K562 (cell line): ENCODE results near the gene ZNF316. TPM values are rescaled to one million over a fixed set of nuclear protein-coding genes. Genes with fewer than 3 reads are reported as not detected.

Experiments
- BCL6 ChIP-seq: fragments of 250-450 bp; sonication (Bioruptor Pico); IDR thresholded peaks from 2 replicates; pipeline ENCODE4 v1.4.0; 2020
- HDGF ChIP-seq: fragments of 450-650 bp; IDR thresholded peaks from 2 replicates; pipeline ENCODE4 v1.6.1; 2016
- HES1 ChIP-seq: fragments of 450-650 bp; IDR thresholded peaks from 2 replicates; pipeline ENCODE4 v1.6.1; 2016; ENCODE audit warnings: low read depth, mild to moderate bottlenecking, moderate library complexity
- KDM5B ChIP-seq: fragments of 200-600 bp; sonication (generic); IDR thresholded peaks from 2 replicates; pipeline ENCODE4 v1.6.1; 2012; ENCODE audit warnings: low read depth, mild to moderate bottlenecking, moderate library complexity, low read length, control low read depth, inconsistent platforms; ENCODE audit not compliant: insufficient replicate concordance
- MLX ChIP-seq, 2 experiments: fragments of 450-650 bp in 1 of 2; sonication (generic) in 1 of 2; formaldehyde crosslinking; conservative IDR thresholded peaks; 2 replicates each; pipeline versions ENCODE4 v1.4.0 to v1.8.1; 2020 to 2022; ENCODE audit warnings: mild to moderate bottlenecking in 1 of 2, missing genetic modification reagents in 1 of 2
- NCOA2 ChIP-seq, 2 experiments: fragments of 450-650 bp; IDR thresholded peaks; 2 replicates each; pipeline ENCODE4 v1.6.1; 2018; ENCODE audit warnings: mild to moderate bottlenecking in 2 of 2, moderate library complexity in 1 of 2; ENCODE audit not compliant: partially characterized antibody in 2 of 2
- RBM17 ChIP-seq: fragments of 200-400 bp; formaldehyde crosslinking; IDR thresholded peaks from 2 replicates; pipeline ENCODE4 v1.6.1; 2017; ENCODE audit warnings: low read depth, mild to moderate bottlenecking, low read length, borderline replicate concordance
- RBM39 ChIP-seq: fragments of 200-400 bp; formaldehyde crosslinking; optimal IDR thresholded peaks from 2 replicates; pipeline ENCODE3; 2018; ENCODE audit warnings: low read depth, low read length
- TBP ChIP-seq: optimal IDR thresholded peaks from 2 replicates; pipeline ENCODE3; 2011; ENCODE audit warnings: low read depth, low read length, improper control_type of control experiment
- ZNF165 ChIP-seq: fragments of 250-450 bp; sonication (Bioruptor Pico); IDR thresholded peaks from 2 replicates; pipeline ENCODE4 v1.4.0; 2020; ENCODE audit warnings: borderline replicate concordance
- polyA plus RNA-seq, 8 experiments: library from polyadenylated mRNA; depleted of rRNA in 4 of 8; stranded (reverse) in 5 of 8; unstranded in 3 of 8; fragments of >200 nt; fragmentation: Nextera tagmentation in 2 of 8; fragmentation: Illumina TruSeq in 1 of 8; extraction: Ambion mirVana in 2 of 8; extraction: Trizol in 1 of 8; gene quantifications; 2 replicates each; pipeline versions ENCODE4 v1.2.1 to v1.2.3, GENCODE V29; 2011 to 2014; ENCODE audit warnings: inconsistent platforms in 1 of 8, missing spikeins in 1 of 8
- total RNA-seq, 7 experiments: library from RNA; depleted of rRNA in 6 of 7; stranded (reverse); fragments of >200 nt in 6 of 7; fragmentation: Illumina TruSeq in 2 of 7; extraction: Trizol in 2 of 7; gene quantifications; 2 replicates each; pipeline versions ENCODE4 v1.2.1 to v1.2.3, GENCODE V29; 2011 to 2021; ENCODE audit warnings: low replicate concordance in 1 of 7
- TF ChIP-seq, protein P1 (sequence below): fragments of 450-650 bp; IDR thresholded peaks from 2 replicates; pipeline ENCODE4 v1.6.1; 2017; ENCODE audit warnings: antibody characterized with exemption
- TF ChIP-seq, protein P2 (sequence below): fragments of 450-650 bp; IDR thresholded peaks from 2 replicates; pipeline ENCODE4 v1.6.1; 2018; ENCODE audit warnings: mild to moderate bottlenecking, low read depth; ENCODE audit not compliant: partially characterized antibody
- TF ChIP-seq, protein P3 (sequence below): sonication (generic); formaldehyde crosslinking; IDR thresholded peaks from 2 replicates; pipeline ENCODE4 v1.8.1; 2023; ENCODE audit warnings: mild to moderate bottlenecking, missing genetic modification reagents
- TF ChIP-seq, protein P4 (sequence below): fragments of 250-450 bp; sonication (Bioruptor Pico); IDR thresholded peaks from 2 replicates; pipeline ENCODE4 v1.4.0; 2020; ENCODE audit warnings: mild to moderate bottlenecking, moderate library complexity, borderline replicate concordance

Gene ZNF316
- total and polyA plus RNA-seq, 9 of the 15 experiments (the other 6 are each of a cell fraction or from before 2014, with no cell fraction given): 0.10 to 34.0 (median 8.6) TPM

GRCh38 chr7:6636741-6637543, at the start of gene ZNF316 (continued):
- TF ChIP-seq, protein P1, sequence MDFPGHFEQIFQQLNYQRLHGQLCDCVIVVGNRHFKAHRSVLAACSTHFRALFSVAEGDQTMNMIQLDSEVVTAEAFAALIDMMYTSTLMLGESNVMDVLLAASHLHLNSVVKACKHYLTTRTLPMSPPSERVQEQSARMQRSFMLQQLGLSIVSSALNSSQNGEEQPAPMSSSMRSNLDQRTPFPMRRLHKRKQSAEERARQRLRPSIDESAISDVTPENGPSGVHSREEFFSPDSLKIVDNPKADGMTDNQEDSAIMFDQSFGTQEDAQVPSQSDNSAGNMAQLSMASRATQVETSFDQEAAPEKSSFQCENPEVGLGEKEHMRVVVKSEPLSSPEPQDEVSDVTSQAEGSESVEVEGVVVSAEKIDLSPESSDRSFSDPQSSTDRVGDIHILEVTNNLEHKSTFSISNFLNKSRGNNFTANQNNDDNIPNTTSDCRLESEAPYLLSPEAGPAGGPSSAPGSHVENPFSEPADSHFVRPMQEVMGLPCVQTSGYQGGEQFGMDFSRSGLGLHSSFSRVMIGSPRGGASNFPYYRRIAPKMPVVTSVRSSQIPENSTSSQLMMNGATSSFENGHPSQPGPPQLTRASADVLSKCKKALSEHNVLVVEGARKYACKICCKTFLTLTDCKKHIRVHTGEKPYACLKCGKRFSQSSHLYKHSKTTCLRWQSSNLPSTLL: no peak
- TF ChIP-seq, protein P2, sequence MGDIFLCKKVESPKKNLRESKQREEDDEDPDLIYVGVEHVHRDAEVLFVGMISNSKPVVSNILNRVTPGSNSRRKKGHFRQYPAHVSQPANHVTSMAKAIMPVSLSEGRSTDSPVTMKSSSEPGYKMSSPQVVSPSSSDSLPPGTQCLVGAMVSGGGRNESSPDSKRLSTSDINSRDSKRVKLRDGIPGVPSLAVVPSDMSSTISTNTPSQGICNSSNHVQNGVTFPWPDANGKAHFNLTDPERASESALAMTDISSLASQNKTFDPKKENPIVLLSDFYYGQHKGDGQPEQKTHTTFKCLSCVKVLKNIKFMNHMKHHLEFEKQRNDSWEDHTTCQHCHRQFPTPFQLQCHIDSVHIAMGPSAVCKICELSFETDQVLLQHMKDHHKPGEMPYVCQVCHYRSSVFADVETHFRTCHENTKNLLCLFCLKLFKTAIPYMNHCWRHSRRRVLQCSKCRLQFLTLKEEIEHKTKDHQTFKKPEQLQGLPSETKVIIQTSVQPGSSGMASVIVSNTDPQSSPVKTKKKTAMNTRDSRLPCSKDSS: no peak
- TF ChIP-seq RBM17 (no peak), KDM5B (peak; percentile 51), RBM39 (no peak), NCOA2 (IDR thresholded peaks at IDR 0.05; ENCODE audit: partially characterized antibody in 2 of 2) (no peak), HES1 (no peak), ZNF165 (no peak), MLX (CRISPR knock-in tag; conservative IDR thresholded peaks at IDR 0.05) (no peak), HDGF (no peak), BCL6 (CRISPR knock-in tag) (no peak), TBP (no peak)
- TF ChIP-seq, protein P3, sequence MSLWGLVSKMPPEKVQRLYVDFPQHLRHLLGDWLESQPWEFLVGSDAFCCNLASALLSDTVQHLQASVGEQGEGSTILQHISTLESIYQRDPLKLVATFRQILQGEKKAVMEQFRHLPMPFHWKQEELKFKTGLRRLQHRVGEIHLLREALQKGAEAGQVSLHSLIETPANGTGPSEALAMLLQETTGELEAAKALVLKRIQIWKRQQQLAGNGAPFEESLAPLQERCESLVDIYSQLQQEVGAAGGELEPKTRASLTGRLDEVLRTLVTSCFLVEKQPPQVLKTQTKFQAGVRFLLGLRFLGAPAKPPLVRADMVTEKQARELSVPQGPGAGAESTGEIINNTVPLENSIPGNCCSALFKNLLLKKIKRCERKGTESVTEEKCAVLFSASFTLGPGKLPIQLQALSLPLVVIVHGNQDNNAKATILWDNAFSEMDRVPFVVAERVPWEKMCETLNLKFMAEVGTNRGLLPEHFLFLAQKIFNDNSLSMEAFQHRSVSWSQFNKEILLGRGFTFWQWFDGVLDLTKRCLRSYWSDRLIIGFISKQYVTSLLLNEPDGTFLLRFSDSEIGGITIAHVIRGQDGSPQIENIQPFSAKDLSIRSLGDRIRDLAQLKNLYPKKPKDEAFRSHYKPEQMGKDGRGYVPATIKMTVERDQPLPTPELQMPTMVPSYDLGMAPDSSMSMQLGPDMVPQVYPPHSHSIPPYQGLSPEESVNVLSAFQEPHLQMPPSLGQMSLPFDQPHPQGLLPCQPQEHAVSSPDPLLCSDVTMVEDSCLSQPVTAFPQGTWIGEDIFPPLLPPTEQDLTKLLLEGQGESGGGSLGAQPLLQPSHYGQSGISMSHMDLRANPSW (CRISPR knock-in tag): no peak
- TF ChIP-seq, protein P4, sequence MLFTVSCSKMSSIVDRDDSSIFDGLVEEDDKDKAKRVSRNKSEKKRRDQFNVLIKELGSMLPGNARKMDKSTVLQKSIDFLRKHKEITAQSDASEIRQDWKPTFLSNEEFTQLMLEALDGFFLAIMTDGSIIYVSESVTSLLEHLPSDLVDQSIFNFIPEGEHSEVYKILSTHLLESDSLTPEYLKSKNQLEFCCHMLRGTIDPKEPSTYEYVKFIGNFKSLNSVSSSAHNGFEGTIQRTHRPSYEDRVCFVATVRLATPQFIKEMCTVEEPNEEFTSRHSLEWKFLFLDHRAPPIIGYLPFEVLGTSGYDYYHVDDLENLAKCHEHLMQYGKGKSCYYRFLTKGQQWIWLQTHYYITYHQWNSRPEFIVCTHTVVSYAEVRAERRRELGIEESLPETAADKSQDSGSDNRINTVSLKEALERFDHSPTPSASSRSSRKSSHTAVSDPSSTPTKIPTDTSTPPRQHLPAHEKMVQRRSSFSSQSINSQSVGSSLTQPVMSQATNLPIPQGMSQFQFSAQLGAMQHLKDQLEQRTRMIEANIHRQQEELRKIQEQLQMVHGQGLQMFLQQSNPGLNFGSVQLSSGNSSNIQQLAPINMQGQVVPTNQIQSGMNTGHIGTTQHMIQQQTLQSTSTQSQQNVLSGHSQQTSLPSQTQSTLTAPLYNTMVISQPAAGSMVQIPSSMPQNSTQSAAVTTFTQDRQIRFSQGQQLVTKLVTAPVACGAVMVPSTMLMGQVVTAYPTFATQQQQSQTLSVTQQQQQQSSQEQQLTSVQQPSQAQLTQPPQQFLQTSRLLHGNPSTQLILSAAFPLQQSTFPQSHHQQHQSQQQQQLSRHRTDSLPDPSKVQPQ (CRISPR knock-in tag): no peak
